HCT116 (cell line): ENCODE data around the gene ATP5PD. TPM values are rescaled to one million over a fixed set of nuclear protein-coding genes. Genes with fewer than 3 reads are reported as not detected.
A peak's percentile ranks its signal among the peaks of the same experiment; 100 is the strongest.

ENCODE experiments used
- ATAC-seq: fragments of 200-7000 bp; cut with Tn5 transposase; 2 replicates; pipeline ENCODE4 v1.9.1; 2020; ENCODE audit warnings: mild to moderate bottlenecking, moderate library complexity
- BruUV-seq: library from RNA; stranded (reverse); fragments of 400-500 nt; replicated peaks from 2 replicates; lab custom pipeline; 2021; lab: Mats Ljungman, UMichigan
- CTCF ChIA-PET: fragments of 300-600 bp; sonication (Branson Sonifier 250); formaldehyde crosslinking; loops from one replicate; lab custom pipeline; 2021; ENCODE audit warnings: antibody characterized with exemption; lab: Charles Lee
- POLR2A ChIA-PET: fragments of 300-600, 350-600 bp; sonication (Branson Sonifier 250); formaldehyde crosslinking; loops from one replicate; lab custom pipeline; 2021; ENCODE audit warnings: antibody characterized with exemption; lab: Charles Lee
- RAD21 ChIA-PET, 2 experiments: fragments of 300-600 bp; sonication (Branson Sonifier 250); formaldehyde crosslinking; loops; one replicate each; lab custom pipeline; 2023; ENCODE audit warnings: low total read pairs in 2 of 2; ENCODE audit not compliant: uncharacterized antibody in 2 of 2, unreplicated experiment in 2 of 2, low non-redundant PET in 1 of 2; lab: Charles Lee
- DNase-seq: peaks from one replicate; pipeline ENCODE4 v3.0.0-alpha.2; 2010; ENCODE audit warnings: low read depth, low spot score
- H2AFZ ChIP-seq: fragments of 200-600 bp; shearing (Covaris generic), sonication (generic); 2 replicates; pipeline ENCODE4 v1.6.1; 2017; ENCODE audit warnings: low read depth, mixed run types, mixed read lengths, antibody characterized with exemption, low read length; ENCODE audit not compliant: poor library complexity, severe bottlenecking
- H3K27ac ChIP-seq: 2 replicates; pipeline ENCODE4 v1.5.1; 2012; ENCODE audit warnings: low read depth, low read length
- H3K27me3 ChIP-seq: fragments of 200-600 bp; sonication (generic); 2 replicates; pipeline ENCODE4 v1.6.1; 2016; ENCODE audit warnings: mixed run types, low read length, mixed read lengths; ENCODE audit not compliant: insufficient read depth
- H3K36me3 ChIP-seq, 2 experiments: fragments of 200-500 bp in 1 of 2; fragments of 200-600 bp in 1 of 2; sonication (Bioruptor generic) in 1 of 2; sonication (generic) in 1 of 2; 2 replicates each; pipeline versions ENCODE4 v1.5.1 to v1.6.1; 2014 to 2016; ENCODE audit warnings: low read length in 2 of 2, inconsistent platforms in 1 of 2, mixed read lengths in 1 of 2, mixed run types in 1 of 2; ENCODE audit not compliant: insufficient read depth in 2 of 2, control insufficient read depth in 1 of 2
- H3K4me1 ChIP-seq, 2 experiments: fragments of 200-600 bp in 1 of 2; sonication (generic) in 1 of 2; 2 replicates each; pipeline versions ENCODE4 v1.5.1 to v1.6.1; 2012 to 2017; ENCODE audit warnings: low read length in 2 of 2, inconsistent platforms in 1 of 2, mild to moderate bottlenecking in 1 of 2, mixed read lengths in 1 of 2, mixed run types in 1 of 2, moderate library complexity in 1 of 2; ENCODE audit not compliant: insufficient read depth in 2 of 2, control insufficient read depth in 1 of 2
- H3K4me2 ChIP-seq: fragments of 200-600 bp; sonication (generic); 2 replicates; pipeline ENCODE4 v1.6.1; 2017; ENCODE audit warnings: mixed run types, low read length, mixed read lengths
- H3K4me3 ChIP-seq, 2 experiments: fragments of 200-600 bp in 1 of 2; sonication (generic) in 1 of 2; replicated peaks in 1 of 2; 2 replicates each; pipeline ENCODE4 v1.5.1; 2011 to 2016; ENCODE audit warnings: low read length in 2 of 2, control low read depth in 1 of 2, low read depth in 1 of 2, mild to moderate bottlenecking in 1 of 2, mixed read lengths in 1 of 2, mixed run types in 1 of 2
- H3K79me2 ChIP-seq: fragments of 200-600 bp; sonication (generic); 2 replicates; pipeline ENCODE4 v1.6.1; 2017; ENCODE audit warnings: mild to moderate bottlenecking, mixed run types, low read length, moderate library complexity, mixed read lengths; ENCODE audit not compliant: insufficient read depth
- H3K9ac ChIP-seq: fragments of 200-600 bp; sonication (generic); 2 replicates; pipeline ENCODE4 v1.6.1; 2016; ENCODE audit warnings: low read length, mixed read lengths
- H3K9me2 ChIP-seq: fragments of 200-600 bp; sonication (generic), shearing (Covaris generic); 2 replicates; pipeline ENCODE4 v1.6.1; 2017; ENCODE audit warnings: mixed run types, mild to moderate bottlenecking, moderate library complexity; ENCODE audit not compliant: insufficient read depth
- H3K9me3 ChIP-seq, 2 experiments: fragments of 200-500 bp in 1 of 2; fragments of 200-600 bp in 1 of 2; sonication (Bioruptor generic) in 1 of 2; sonication (generic) in 1 of 2; 2 replicates each; pipeline ENCODE4 v1.6.1; 2014 to 2017; ENCODE audit warnings: low read length in 2 of 2, mixed read lengths in 2 of 2, inconsistent platforms in 1 of 2, low read depth in 1 of 2, mild to moderate bottlenecking in 1 of 2, mixed run types in 1 of 2, moderate library complexity in 1 of 2; ENCODE audit not compliant: control insufficient read depth in 1 of 2, insufficient read depth in 1 of 2
- H4K20me1 ChIP-seq: fragments of 200-600 bp; sonication (generic), shearing (Covaris generic); 2 replicates; pipeline ENCODE4 v1.6.1; 2017; ENCODE audit warnings: mixed run types, mild to moderate bottlenecking, moderate library complexity; ENCODE audit not compliant: insufficient read depth
- CBX3 ChIP-seq: IDR thresholded peaks from 2 replicates; pipeline ENCODE4 v1.6.1; 2012; ENCODE audit warnings: low read depth
- CEBPB ChIP-seq: IDR thresholded peaks from 2 replicates; pipeline ENCODE4 v1.6.1; 2012; ENCODE audit warnings: low read depth
- EGR1 ChIP-seq: IDR thresholded peaks from 2 replicates; pipeline ENCODE4 v1.6.1; 2012; ENCODE audit warnings: low read depth
- ELF1 ChIP-seq: IDR thresholded peaks from 2 replicates; pipeline ENCODE4 v1.6.1; 2012; ENCODE audit warnings: low read depth, borderline replicate concordance
- EZH2 ChIP-seq: fragments of 200-600 bp; sonication (generic); IDR thresholded peaks from 2 replicates; pipeline ENCODE4 v1.6.1; 2017; ENCODE audit warnings: antibody characterized with exemption, mixed run types
- EZH2phosphoT487 ChIP-seq: fragments of 200-600 bp; IDR thresholded peaks from 2 replicates; pipeline ENCODE4 v1.6.1; 2018; ENCODE audit warnings: antibody characterized with exemption, borderline replicate concordance
- FOSL1 ChIP-seq: IDR thresholded peaks from 2 replicates; pipeline ENCODE4 v1.6.1; 2012; ENCODE audit warnings: low read depth
- POLR2A ChIP-seq: IDR thresholded peaks from 2 replicates; pipeline ENCODE4 v1.7.0; 2011; ENCODE audit warnings: borderline replicate concordance; ENCODE audit not compliant: insufficient read depth, insufficient read length; ENCODE audit errors: extremely low read depth
- POLR2AphosphoS5 ChIP-seq: IDR thresholded peaks from 2 replicates; pipeline ENCODE4 v1.6.1; 2011; ENCODE audit warnings: mild to moderate bottlenecking, low read depth, low read length, moderate library complexity
- RAD21 ChIP-seq: IDR thresholded peaks from 2 replicates; pipeline ENCODE4 v1.6.1; 2012; ENCODE audit warnings: low read depth, mild to moderate bottlenecking
- SIN3A ChIP-seq: IDR thresholded peaks from 2 replicates; pipeline ENCODE4 v1.6.1; 2012; ENCODE audit warnings: low read depth
- SP1 ChIP-seq: IDR thresholded peaks from 2 replicates; pipeline ENCODE4 v1.6.1; 2012; ENCODE audit warnings: low read depth
- SRF ChIP-seq: IDR thresholded peaks from 2 replicates; pipeline ENCODE4 v1.6.1; 2012; ENCODE audit warnings: low read depth
- TCF7L2 ChIP-seq: IDR thresholded peaks from 2 replicates; pipeline ENCODE4 v1.7.0; 2011; ENCODE audit warnings: borderline replicate concordance, inconsistent platforms; ENCODE audit not compliant: insufficient read depth, insufficient read length; ENCODE audit errors: extremely low read depth
- YY1 ChIP-seq: IDR thresholded peaks from 2 replicates; pipeline ENCODE4 v1.6.1; 2011; ENCODE audit warnings: low read length, low read depth, moderate library complexity, mild to moderate bottlenecking; ENCODE audit not compliant: insufficient replicate concordance; ENCODE audit errors: extremely low read depth
- ZBTB33 ChIP-seq: IDR thresholded peaks from 2 replicates; pipeline ENCODE4 v1.6.1; 2011; ENCODE audit warnings: mild to moderate bottlenecking, low read length, moderate library complexity; ENCODE audit not compliant: insufficient replicate concordance; ENCODE audit errors: extremely low read depth
- ZFX ChIP-seq: fragments of 450-650 bp; IDR thresholded peaks from 2 replicates; pipeline ENCODE4 v1.6.1; 2017
- ZNF274 ChIP-seq: fragments of 200-500 bp; sonication (Bioruptor generic); IDR thresholded peaks from 2 replicates; pipeline ENCODE4 v1.6.1; 2014; ENCODE audit warnings: mild to moderate bottlenecking, low read depth, low read length, inconsistent platforms
- intact Hi-C: fragments of 100-400 bp; cut with micrococcal nuclease; formaldehyde crosslinking; loops from 2 replicates; pipeline ENCODE4 v1.10.0; 2022
- total RNA-seq: library from RNA; stranded (reverse); gene quantifications from one replicate; pipeline ENCODE4 v1.2.1, GENCODE V29; 2021; ENCODE audit not compliant: unreplicated experiment
- TF ChIP-seq, protein P1 (sequence below): IDR thresholded peaks from 2 replicates; pipeline ENCODE4 v1.6.1; 2012
- TF ChIP-seq, protein P2 (sequence below): IDR thresholded peaks from 2 replicates; pipeline ENCODE4 v1.6.1; 2012; ENCODE audit warnings: low read depth

The ATP5PD gene
- total RNA-seq, 1 experiment from 2014 or later: 407 TPM

DNA sequence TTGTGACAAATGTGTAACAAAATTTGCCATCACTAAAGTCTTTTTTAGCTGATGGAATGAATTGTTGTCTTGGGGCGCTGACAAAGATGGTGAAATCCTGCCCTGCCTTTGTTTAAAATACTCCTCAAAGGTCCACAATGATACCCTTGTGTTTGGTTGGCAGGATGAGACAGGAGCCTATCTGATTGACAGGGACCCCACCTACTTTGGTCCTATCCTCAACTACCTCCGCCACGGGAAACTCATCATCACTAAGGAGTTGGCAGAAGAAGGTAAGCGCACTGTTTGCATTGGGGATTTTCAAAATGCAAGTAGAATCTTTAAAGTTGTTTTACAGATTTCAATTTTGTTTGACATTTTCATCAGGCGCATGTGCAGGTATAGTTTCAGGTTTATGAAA lies 2.3 kb upstream of the ATP5PD start:
- no TSS peak for BruUV-seq
- Histone ChIP-seq H3K4me1 (peaks cover 10 to 17% of the 10 kb centered on the region in 2 experiments; a peak in 3 of 4 replicates), H3K36me3 (peaks cover 12 to 20% of the 10 kb centered on the region in 2 experiments; a peak in 3 of 4 replicates), H2AFZ (no peak overlapping the region)
- intact Hi-C loops: no loop called here
- TF ChIP-seq TCF7L2: no peak
- TF ChIP-seq SRF: no peak
- no peak for TF ChIP-seq POLR2A
- TF ChIP-seq ZFX: no peak
- no peak for TF ChIP-seq SP1
- TF ChIP-seq CBX3: no peak
- no peak for TF ChIP-seq YY1
- TF ChIP-seq ELF1: no peak
- no peak for TF ChIP-seq EZH2
- TF ChIP-seq, protein P1, sequence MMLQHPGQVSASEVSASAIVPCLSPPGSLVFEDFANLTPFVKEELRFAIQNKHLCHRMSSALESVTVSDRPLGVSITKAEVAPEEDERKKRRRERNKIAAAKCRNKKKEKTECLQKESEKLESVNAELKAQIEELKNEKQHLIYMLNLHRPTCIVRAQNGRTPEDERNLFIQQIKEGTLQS: no peak
- no peak for TF ChIP-seq SIN3A
- no peak for TF ChIP-seq EGR1
- TF ChIP-seq POLR2AphosphoS5: no peak
- TF ChIP-seq ZBTB33: no peak
- TF ChIP-seq ZNF274: no peak
- no peak for TF ChIP-seq RAD21
- TF ChIP-seq EZH2phosphoT487: no peak
- TF ChIP-seq CEBPB: no peak
- TF ChIP-seq FOSL1: no peak
- TF ChIP-seq, protein P2, sequence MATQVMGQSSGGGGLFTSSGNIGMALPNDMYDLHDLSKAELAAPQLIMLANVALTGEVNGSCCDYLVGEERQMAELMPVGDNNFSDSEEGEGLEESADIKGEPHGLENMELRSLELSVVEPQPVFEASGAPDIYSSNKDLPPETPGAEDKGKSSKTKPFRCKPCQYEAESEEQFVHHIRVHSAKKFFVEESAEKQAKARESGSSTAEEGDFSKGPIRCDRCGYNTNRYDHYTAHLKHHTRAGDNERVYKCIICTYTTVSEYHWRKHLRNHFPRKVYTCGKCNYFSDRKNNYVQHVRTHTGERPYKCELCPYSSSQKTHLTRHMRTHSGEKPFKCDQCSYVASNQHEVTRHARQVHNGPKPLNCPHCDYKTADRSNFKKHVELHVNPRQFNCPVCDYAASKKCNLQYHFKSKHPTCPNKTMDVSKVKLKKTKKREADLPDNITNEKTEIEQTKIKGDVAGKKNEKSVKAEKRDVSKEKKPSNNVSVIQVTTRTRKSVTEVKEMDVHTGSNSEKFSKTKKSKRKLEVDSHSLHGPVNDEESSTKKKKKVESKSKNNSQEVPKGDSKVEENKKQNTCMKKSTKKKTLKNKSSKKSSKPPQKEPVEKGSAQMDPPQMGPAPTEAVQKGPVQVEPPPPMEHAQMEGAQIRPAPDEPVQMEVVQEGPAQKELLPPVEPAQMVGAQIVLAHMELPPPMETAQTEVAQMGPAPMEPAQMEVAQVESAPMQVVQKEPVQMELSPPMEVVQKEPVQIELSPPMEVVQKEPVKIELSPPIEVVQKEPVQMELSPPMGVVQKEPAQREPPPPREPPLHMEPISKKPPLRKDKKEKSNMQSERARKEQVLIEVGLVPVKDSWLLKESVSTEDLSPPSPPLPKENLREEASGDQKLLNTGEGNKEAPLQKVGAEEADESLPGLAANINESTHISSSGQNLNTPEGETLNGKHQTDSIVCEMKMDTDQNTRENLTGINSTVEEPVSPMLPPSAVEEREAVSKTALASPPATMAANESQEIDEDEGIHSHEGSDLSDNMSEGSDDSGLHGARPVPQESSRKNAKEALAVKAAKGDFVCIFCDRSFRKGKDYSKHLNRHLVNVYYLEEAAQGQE: no peak
- TF ChIP-seq, all 23 proteins: peak for 0
- no peaks in the 10 kb centered on the region for H3K27me3 ChIP-seq
- H4K20me1 ChIP-seq: no peaks in the 10 kb centered on the region
- ChIA-PET RAD21 (no interaction called here), POLR2A (interaction anchor here (1.2 to 1.5 kb wide), 3 partner anchors 30 to 47 kb away, joined by 3 to 5 read pairs (median 4); partner anchors contain the start of gene SLC16A5), CTCF (interaction anchor here (2.1 to 3.6 kb wide), 2 partner anchors 65 to 88 kb away, joined by 6 to 11 read pairs; no protein-coding TSS in a partner anchor)
- DNase-seq: no peak
- no peaks in the 10 kb centered on the region for H3K9me2 ChIP-seq
- H3K4me2 ChIP-seq: peak overlapping the region; percentile 88; the same call in 1 of the 2 replicates
- no peak overlapping the region for H3K27ac ChIP-seq
- ATAC-seq: no peak
- H3K4me3 ChIP-seq: no peak overlapping the region
- peaks cover 40% of the 10 kb centered on the region for H3K79me2 ChIP-seq
- H3K9me3 ChIP-seq: no peaks in the 10 kb centered on the region
- H3K9ac ChIP-seq: no peak overlapping the region
